ENCODE measurements around the gene AP3S1.
"Not testable (repeated sequence)": the region's sequence is repeated elsewhere in the genome, so short reads cannot be mapped to it uniquely, and the experiment has no call there.

Gene AP3S1

DNA sequence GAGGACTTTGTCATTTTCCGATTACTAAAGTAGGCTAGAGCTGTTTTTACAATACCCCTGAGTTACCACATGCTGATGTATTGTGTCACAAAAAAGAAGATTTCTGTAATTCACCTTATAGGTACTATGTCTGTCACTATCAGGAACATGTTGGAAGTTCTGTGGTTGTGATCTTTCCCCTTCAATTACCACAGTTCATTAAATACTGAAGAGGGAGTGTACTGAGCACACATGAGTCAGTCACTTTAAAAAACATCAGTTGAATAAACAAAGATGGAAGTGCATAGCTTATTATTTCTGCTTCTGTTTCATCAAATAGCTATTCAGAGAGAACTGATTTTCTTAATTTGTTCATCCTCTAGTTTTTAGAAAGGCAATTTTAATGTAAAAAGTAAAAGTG is 31.7 kb downstream of the AP3S1 start:
- no peak for DNase-seq (ENCODE audit: low spot score)

DNA sequence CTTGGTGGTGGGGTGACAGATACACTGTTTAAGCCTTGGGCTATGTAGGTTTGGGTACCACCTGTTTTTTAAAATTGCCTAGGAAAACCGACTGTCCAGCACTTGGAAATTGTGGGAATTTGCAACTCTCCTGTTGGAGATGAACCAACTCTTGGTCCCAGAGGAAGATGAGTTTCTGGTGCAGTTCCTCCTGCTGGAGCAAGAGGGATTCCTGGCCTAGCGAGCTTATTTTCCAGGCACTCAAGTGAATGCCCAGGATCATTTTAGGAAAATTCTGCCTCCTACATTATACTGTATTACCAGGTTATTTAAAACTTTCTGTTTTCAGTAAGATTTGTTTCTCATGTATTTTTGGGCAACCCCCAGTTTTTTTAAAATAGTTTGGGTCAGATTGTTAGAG is 33.7 kb downstream of the AP3S1 start:
- peak; percentile 3 for DNase-seq (ENCODE audit: low spot score)

- DNase-seq (ENCODE audit: low spot score): not testable (repeated sequence)
Observed at GRCh38 chr5:115877342-115877741, 35.6 kb downstream of the AP3S1 start.

DNA sequence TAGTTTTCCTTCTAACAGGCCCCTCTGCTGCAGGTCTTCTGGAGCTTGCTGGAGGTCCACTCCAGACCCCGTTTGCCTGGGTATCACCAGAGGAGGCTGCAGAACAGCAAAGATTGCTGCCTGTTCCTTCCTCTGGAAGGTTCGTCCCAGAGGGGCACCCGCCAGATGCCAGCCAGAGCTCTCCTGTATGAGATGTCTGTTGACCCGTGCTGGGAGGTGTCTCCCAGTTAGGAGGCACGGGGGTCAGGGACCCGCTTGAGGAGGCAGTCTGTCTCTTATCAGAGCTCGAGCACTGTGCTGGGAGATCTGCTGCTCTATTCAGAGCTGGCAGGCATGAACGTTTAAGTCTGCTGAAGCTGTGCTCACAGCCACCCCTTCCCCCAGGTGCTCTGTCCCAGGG is 40.7 kb downstream of the AP3S1 start:
- DNase-seq (ENCODE audit: low spot score): not testable (repeated sequence)

GRCh38 chr5:115884704-115885103 is 43.0 kb downstream of the AP3S1 start:
- DNase-seq (ENCODE audit: low spot score): no peak

DNA sequence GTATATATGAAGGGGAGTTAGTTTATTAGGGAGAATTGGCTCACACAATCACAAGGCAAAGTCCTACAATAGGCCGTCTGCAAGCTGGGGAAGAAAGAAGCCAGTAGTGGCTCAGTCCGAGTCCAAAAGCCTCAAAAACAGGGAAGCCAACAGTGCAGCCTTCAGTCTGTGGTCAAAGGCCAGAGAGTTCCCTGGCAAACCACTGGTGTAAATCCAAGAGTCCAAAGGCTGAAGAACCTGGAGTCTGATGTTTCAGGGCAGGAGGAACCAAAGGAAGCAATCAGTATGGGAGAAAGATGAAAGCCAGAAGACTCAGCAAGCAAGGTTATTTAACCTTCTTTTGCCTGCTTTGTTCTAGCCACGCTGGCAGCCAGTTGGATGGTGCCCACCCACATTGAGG is 43.5 kb downstream of the AP3S1 start:
- DNase-seq (ENCODE audit: low spot score): not testable (repeated sequence)

DNA sequence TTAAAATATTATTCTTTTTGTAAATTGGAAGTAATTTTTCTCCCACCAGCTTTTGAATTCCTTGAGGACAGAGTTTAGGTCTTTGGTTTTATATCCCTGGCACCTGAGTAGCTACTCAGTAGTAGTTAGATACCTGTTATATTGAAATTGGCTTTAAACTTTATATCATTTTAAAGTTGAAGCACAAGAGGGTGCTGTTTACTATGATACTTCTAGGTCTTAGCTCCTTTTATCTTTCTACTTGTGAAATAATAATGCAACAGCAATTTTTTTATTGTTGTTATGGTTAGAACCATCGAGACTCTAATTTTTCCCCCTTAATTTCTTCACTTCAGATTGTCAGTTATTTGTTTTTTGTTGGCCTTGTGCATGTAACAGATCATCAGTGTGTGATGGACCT is 46.3 kb downstream of the AP3S1 start:
- no peak for DNase-seq (ENCODE audit: low spot score)

GRCh38 chr5:115892021-115892420 is 50.3 kb downstream of the AP3S1 start:
- no peak for DNase-seq (ENCODE audit: low spot score)

- no peak for DNase-seq (ENCODE audit: low spot score)
Observed at GRCh38 chr5:115894342-115894741, 52.6 kb downstream of the AP3S1 start.

- DNase-seq (ENCODE audit: low spot score): no peak
Observed at GRCh38 chr5:115895821-115896220, 54.1 kb downstream of the AP3S1 start.

DNA sequence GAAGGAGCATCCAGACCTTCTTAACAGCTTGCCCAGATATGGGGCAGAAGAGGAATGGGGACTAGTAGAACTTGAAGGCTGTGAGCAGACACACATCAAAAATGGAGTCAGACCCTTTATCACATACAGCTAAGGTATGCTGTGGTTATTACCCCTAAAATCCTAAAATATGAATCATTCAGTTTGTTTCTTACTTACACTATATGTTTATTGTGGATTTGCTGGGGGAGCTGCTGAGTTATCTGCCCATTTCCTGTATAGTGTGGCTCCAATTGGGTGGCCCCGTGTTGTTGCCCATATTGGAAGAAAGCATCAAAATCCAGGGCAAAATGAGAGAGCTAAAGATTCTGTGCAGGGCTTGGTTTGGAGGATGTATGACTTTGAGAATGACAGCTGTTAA is 56.9 kb downstream of the AP3S1 start:
- DNase-seq (ENCODE audit: low spot score): no peak

DNA sequence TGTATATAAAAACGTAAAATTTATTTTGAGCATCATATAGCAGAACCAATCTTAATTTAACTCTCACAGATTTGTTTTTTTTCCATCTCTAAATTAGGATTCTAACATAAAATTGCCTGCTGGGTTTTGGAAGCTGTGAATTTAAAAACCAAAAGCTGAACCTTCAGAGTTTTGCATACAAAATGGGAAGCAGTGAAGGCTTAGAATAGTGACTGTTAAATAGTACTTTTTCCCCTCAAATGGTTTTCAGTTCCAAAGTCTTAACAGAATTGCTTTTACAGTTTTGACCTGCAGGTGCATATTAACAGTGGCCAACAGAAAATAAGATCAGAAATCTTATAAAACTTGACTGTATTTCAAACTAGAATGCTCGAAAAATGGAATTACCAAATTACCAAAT is 65.4 kb downstream of the AP3S1 start:
- DNase-seq (ENCODE audit: low spot score): no peak

GRCh38 chr5:115913623-115914400 is 72.1 kb downstream of the AP3S1 start:
- not testable (repeated sequence) for DNase-seq (ENCODE audit: low spot score)

DNA sequence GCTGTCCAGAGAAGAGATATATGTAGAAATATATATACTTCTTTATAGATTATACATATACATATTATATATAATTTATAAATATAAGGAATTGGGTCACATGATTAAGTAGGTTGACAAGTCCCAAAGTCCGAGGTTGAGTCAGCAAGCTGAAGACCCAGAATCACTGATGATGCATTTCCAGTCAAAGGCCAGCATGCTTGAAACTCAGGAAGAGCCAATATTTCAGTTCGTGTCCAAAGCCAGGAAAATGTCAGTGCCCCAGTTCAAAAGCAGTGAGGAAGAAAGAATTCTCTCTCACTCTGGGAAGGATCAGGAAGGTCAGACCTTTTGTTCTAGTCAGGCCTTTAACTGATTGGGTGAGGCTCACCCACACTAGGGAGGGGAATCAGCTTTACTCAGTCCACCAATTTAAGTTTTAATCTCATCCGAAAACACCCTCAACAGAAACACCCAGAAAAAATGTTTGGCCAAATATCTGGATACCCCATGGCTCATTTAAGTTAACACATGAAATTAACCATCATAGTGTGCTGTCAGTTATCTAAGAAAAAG is 78.5 kb downstream of the AP3S1 start:
- no peak for DNase-seq (ENCODE audit: low spot score)

GRCh38 chr5:115928578-115929407 is 87.1 kb downstream of the AP3S1 start:
- DNase-seq (ENCODE audit: low spot score): not testable (repeated sequence)

DNA sequence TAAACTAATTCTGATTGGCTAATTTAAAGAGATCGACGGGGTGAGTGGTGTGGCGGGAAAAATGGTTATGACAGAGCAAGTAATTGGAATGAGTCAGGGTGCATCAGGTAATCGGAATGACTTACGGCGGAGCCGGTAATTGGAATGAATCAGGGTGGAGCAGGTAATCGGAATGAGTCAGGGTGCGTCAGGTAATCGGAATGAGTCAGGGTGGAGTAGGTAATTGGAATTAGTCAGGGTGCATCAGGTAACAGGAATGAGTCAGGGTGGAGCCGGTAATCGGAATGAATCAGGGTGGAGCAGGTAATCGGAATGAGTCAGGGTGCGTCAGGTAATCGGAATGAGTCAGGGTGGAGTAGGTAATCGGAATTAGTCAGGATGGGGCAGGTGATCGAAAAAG is 88.4 kb downstream of the AP3S1 start:
- DNase-seq (ENCODE audit: low spot score): not testable (repeated sequence)

- DNase-seq (ENCODE audit: low spot score): no peak
Observed at GRCh38 chr5:115930630-115931337, 89.0 kb downstream of the AP3S1 start.

DNA sequence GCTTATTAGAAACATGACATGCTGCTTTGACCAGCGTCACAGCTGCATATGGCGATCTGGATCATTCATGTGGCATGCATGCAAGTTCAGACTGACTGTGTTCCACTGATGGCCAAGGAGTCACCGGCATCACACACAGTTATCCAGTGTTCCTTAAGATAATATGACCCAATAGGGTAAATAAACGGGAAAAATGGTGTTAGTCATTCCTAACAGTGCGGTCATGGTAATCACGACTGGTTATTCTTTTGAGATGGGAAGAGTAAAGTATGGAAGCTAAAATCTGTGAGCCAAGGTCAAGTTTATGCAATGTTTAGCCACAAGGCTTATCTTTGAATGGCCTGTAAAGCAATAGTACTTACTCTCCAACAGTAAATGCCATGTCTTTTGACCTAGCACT is 91.3 kb downstream of the AP3S1 start:
- DNase-seq (ENCODE audit: low spot score): no peak

GRCh38 chr5:115934388-115934974 is 92.7 kb downstream of the AP3S1 start:
- DNase-seq (ENCODE audit: low spot score): no peak

DNA sequence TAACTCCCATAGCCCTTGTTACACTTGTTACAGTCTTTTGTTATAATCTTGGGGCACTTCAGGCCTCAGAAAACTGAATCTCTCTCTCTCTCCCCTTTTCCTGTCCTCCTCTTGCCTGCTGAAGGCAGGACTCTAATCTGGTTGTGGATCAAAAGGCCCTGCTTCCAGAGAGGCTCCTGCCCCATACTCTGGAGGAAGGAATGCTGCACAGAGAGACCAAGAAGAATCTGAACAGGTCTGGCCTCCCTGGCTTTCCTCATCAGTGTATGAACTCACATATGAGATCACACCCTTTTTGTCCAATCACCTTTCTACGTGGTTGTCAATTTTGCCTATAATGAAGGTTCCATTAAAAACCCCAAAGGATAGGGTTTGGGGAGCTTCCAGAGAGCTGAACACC is 94.3 kb downstream of the AP3S1 start:
- DNase-seq (ENCODE audit: low spot score): no peak

DNA sequence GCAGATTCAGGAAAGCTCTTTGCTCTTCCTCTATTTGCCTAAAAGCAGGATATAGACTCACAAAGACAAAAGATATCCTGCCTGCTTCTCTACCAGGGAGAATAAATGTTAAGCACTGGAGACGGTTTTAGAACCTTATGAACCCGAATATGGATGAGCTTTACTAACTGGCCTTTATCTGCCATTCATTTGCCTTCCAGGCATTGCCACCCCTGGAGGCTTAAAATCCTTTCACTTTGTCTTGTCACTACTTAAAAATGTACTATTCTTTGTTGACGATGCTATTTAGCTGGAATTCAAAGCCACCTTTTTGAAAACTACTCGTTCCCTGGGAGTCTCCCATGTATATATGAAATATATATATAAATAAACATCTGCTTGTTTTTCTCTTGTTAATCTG is 97.3 kb downstream of the AP3S1 start:
- DNase-seq (ENCODE audit: low spot score): no peak

Measured in HuH-7.5 (cell line).